ENCODE data around the gene MYZAP.

MYZAP gene

GRCh38 chr15:57685306-57686095 lies 93.8 kb downstream of the MYZAP start:
- TF ChIP-seq SPI1 (IDR thresholded peaks at IDR 0.05; ENCODE audit: low read depth, low read length) = no peak
- TF ChIP-seq PAX5 (IDR thresholded peaks at IDR 0.05; ENCODE audit: insufficient read depth, low read length, severe bottlenecking) = no peak
- TF ChIP-seq POLR2A (IDR thresholded peaks at IDR 0.05; ENCODE audit: low read depth, low read length) = no peak
- no peak for TF ChIP-seq TAF1 (IDR thresholded peaks at IDR 0.05; ENCODE audit: low read depth, low read length)
- TF ChIP-seq POU2F2 (IDR thresholded peaks at IDR 0.05; ENCODE audit: low read depth, low read length) = no peak
- no peak for TF ChIP-seq POLR2AphosphoS5 (IDR thresholded peaks at IDR 0.05; ENCODE audit: low read depth, low read length)
- DNase-seq (ENCODE audit: insufficient read length, low spot score) (no peak), FAIRE-seq (no peak)

GRCh38 chr15:57686657-57687056 lies 95.0 kb downstream of the MYZAP start:
- TF ChIP-seq POU2F2 (IDR thresholded peaks at IDR 0.05; ENCODE audit: low read depth, low read length) (no peak), POLR2A (IDR thresholded peaks at IDR 0.05; ENCODE audit: low read depth, low read length) (no peak), TAF1 (IDR thresholded peaks at IDR 0.05; ENCODE audit: low read depth, low read length) (no peak), SPI1 (IDR thresholded peaks at IDR 0.05; ENCODE audit: low read depth, low read length) (no peak), POLR2AphosphoS5 (IDR thresholded peaks at IDR 0.05; ENCODE audit: low read depth, low read length) (no peak), PAX5 (IDR thresholded peaks at IDR 0.05; ENCODE audit: insufficient read depth, low read length, severe bottlenecking) (no peak)
- FAIRE-seq (no peak), DNase-seq (ENCODE audit: insufficient read length, low spot score) (no peak)

- no peak for TF ChIP-seq TAF1 (IDR thresholded peaks at IDR 0.05; ENCODE audit: low read depth, low read length)
- TF ChIP-seq POLR2A (IDR thresholded peaks at IDR 0.05; ENCODE audit: low read depth, low read length) = no peak
- no peak for TF ChIP-seq SPI1 (IDR thresholded peaks at IDR 0.05; ENCODE audit: low read depth, low read length)
- no peak for TF ChIP-seq PAX5 (IDR thresholded peaks at IDR 0.05; ENCODE audit: insufficient read depth, low read length, severe bottlenecking)
- TF ChIP-seq POLR2AphosphoS5 (IDR thresholded peaks at IDR 0.05; ENCODE audit: low read depth, low read length) = no peak
- TF ChIP-seq POU2F2 (IDR thresholded peaks at IDR 0.05; ENCODE audit: low read depth, low read length) = no peak
- DNase-seq (ENCODE audit: insufficient read length, low spot score) (no peak), FAIRE-seq (no peak)
Observed at GRCh38 chr15:57690341-57690966, 98.8 kb downstream of the MYZAP start.

GRCh38 chr15:57691082-57691481 lies 99.4 kb downstream of the MYZAP start:
- no peak for DNase-seq (ENCODE audit: insufficient read length, low spot score)
- TF ChIP-seq PAX5 (IDR thresholded peaks at IDR 0.05; ENCODE audit: insufficient read depth, low read length, severe bottlenecking) = no peak
- TF ChIP-seq POLR2A (IDR thresholded peaks at IDR 0.05; ENCODE audit: low read depth, low read length) = no peak
- no peak for TF ChIP-seq POLR2AphosphoS5 (IDR thresholded peaks at IDR 0.05; ENCODE audit: low read depth, low read length)
- no peak for TF ChIP-seq SPI1 (IDR thresholded peaks at IDR 0.05; ENCODE audit: low read depth, low read length)
- no peak for TF ChIP-seq POU2F2 (IDR thresholded peaks at IDR 0.05; ENCODE audit: low read depth, low read length)
- no peak for TF ChIP-seq TAF1 (IDR thresholded peaks at IDR 0.05; ENCODE audit: low read depth, low read length)
- FAIRE-seq = no peak

- DNase-seq (ENCODE audit: insufficient read length, low spot score) = no peak
- TF ChIP-seq POLR2AphosphoS5 (IDR thresholded peaks at IDR 0.05; ENCODE audit: low read depth, low read length) (no peak), POLR2A (IDR thresholded peaks at IDR 0.05; ENCODE audit: low read depth, low read length) (no peak), PAX5 (IDR thresholded peaks at IDR 0.05; ENCODE audit: insufficient read depth, low read length, severe bottlenecking) (no peak), POU2F2 (IDR thresholded peaks at IDR 0.05; ENCODE audit: low read depth, low read length) (no peak), SPI1 (IDR thresholded peaks at IDR 0.05; ENCODE audit: low read depth, low read length) (no peak), TAF1 (IDR thresholded peaks at IDR 0.05; ENCODE audit: low read depth, low read length) (no peak)
- no peak for FAIRE-seq
Observed at GRCh38 chr15:57692709-57693108, 101.0 kb downstream of the MYZAP start.

GRCh38 chr15:57694279-57694678 lies 102.6 kb downstream of the MYZAP start:
- DNase-seq (ENCODE audit: insufficient read length, low spot score) = no peak
- no peak for FAIRE-seq
- TF ChIP-seq SPI1 (IDR thresholded peaks at IDR 0.05; ENCODE audit: low read depth, low read length) = no peak
- no peak for TF ChIP-seq POLR2AphosphoS5 (IDR thresholded peaks at IDR 0.05; ENCODE audit: low read depth, low read length)
- no peak for TF ChIP-seq POLR2A (IDR thresholded peaks at IDR 0.05; ENCODE audit: low read depth, low read length)
- TF ChIP-seq TAF1 (IDR thresholded peaks at IDR 0.05; ENCODE audit: low read depth, low read length) = no peak
- TF ChIP-seq POU2F2 (IDR thresholded peaks at IDR 0.05; ENCODE audit: low read depth, low read length) = no peak
- TF ChIP-seq PAX5 (IDR thresholded peaks at IDR 0.05; ENCODE audit: insufficient read depth, low read length, severe bottlenecking) = no peak

- no peak for TF ChIP-seq POLR2AphosphoS5 (IDR thresholded peaks at IDR 0.05; ENCODE audit: low read depth, low read length)
- TF ChIP-seq POU2F2 (IDR thresholded peaks at IDR 0.05; ENCODE audit: low read depth, low read length) = no peak
- no peak for TF ChIP-seq TAF1 (IDR thresholded peaks at IDR 0.05; ENCODE audit: low read depth, low read length)
- TF ChIP-seq POLR2A (IDR thresholded peaks at IDR 0.05; ENCODE audit: low read depth, low read length) = no peak
- TF ChIP-seq SPI1 (IDR thresholded peaks at IDR 0.05; ENCODE audit: low read depth, low read length) = no peak
- TF ChIP-seq PAX5 (IDR thresholded peaks at IDR 0.05; ENCODE audit: insufficient read depth, low read length, severe bottlenecking) = no peak
- DNase-seq (ENCODE audit: insufficient read length, low spot score) (no peak), FAIRE-seq (no peak)
Observed at GRCh38 chr15:57696146-57696545, 104.4 kb downstream of the MYZAP start.

GRCh38 chr15:57697588-57697987 lies 105.9 kb downstream of the MYZAP start:
- FAIRE-seq (no peak), DNase-seq (ENCODE audit: insufficient read length, low spot score) (no peak)
- TF ChIP-seq PAX5 (IDR thresholded peaks at IDR 0.05; ENCODE audit: insufficient read depth, low read length, severe bottlenecking) (no peak), POLR2AphosphoS5 (IDR thresholded peaks at IDR 0.05; ENCODE audit: low read depth, low read length) (no peak), POLR2A (IDR thresholded peaks at IDR 0.05; ENCODE audit: low read depth, low read length) (no peak), POU2F2 (IDR thresholded peaks at IDR 0.05; ENCODE audit: low read depth, low read length) (no peak), TAF1 (IDR thresholded peaks at IDR 0.05; ENCODE audit: low read depth, low read length) (no peak), SPI1 (IDR thresholded peaks at IDR 0.05; ENCODE audit: low read depth, low read length) (no peak)

- FAIRE-seq = no peak
- TF ChIP-seq POU2F2 (IDR thresholded peaks at IDR 0.05; ENCODE audit: low read depth, low read length) (no peak), POLR2A (IDR thresholded peaks at IDR 0.05; ENCODE audit: low read depth, low read length) (no peak), TAF1 (IDR thresholded peaks at IDR 0.05; ENCODE audit: low read depth, low read length) (no peak), SPI1 (IDR thresholded peaks at IDR 0.05; ENCODE audit: low read depth, low read length) (no peak), POLR2AphosphoS5 (IDR thresholded peaks at IDR 0.05; ENCODE audit: low read depth, low read length) (no peak), PAX5 (IDR thresholded peaks at IDR 0.05; ENCODE audit: insufficient read depth, low read length, severe bottlenecking) (no peak)
- no peak for DNase-seq (ENCODE audit: insufficient read length, low spot score)
Observed at GRCh38 chr15:57698243-57698642, 106.5 kb downstream of the MYZAP start.

Data from GM12891 (cell line).